Natural killer cell (primary cell): ENCODE results near the gene TMSB15A. TPM values are rescaled to one million over a fixed set of nuclear protein-coding genes. Genes with fewer than 3 reads are reported as not detected.

Experiments used
- ATAC-seq, 3 donors: fragments of 150-1000 bp in 2 of 3; fragments of 200-7000 bp in 1 of 3; cut with Tn5 transposase; 1 replicate in 1 of 3; 2 replicates in 2 of 3; pipeline ENCODE4 v1.10.0; 2021; ENCODE audit warnings: mild to moderate bottlenecking in 2 of 3, moderate library complexity in 2 of 3
- DNase-seq, 2 donors: peaks; one replicate each; pipeline versions ENCODE4 v3.0.0 to v3.0.0-alpha.2; 2013 to 2021; ENCODE audit warnings: mixed read lengths in 1 of 2
- H3K27ac ChIP-seq: one replicate; pipeline ENCODE4 v1.5.1; 2013; ENCODE audit warnings: mild to moderate bottlenecking, low read length
- H3K27me3 ChIP-seq: one replicate; pipeline ENCODE4 v1.6.1; 2013; ENCODE audit warnings: low read length; ENCODE audit not compliant: control insufficient read depth, insufficient read depth
- H3K36me3 ChIP-seq: one replicate; pipeline ENCODE4 v1.6.1; 2013; ENCODE audit warnings: low read length; ENCODE audit not compliant: control insufficient read depth, insufficient read depth
- H3K4me1 ChIP-seq: one replicate; pipeline ENCODE4 v1.6.1; 2013; ENCODE audit warnings: low read length; ENCODE audit not compliant: control insufficient read depth, insufficient read depth
- H3K4me3 ChIP-seq: one replicate; pipeline ENCODE4 v1.5.1; 2013; ENCODE audit warnings: low read length
- H3K9me3 ChIP-seq: one replicate; pipeline ENCODE4 v1.6.1; 2013; ENCODE audit warnings: low read length; ENCODE audit not compliant: control insufficient read depth, insufficient read depth
- H3K27ac Mint-ChIP-seq, 2 donors: one replicate each; pipeline ENCODE4 v1.8.0; 2022; ENCODE audit warnings: mild to moderate bottlenecking in 2 of 2, mixed read lengths in 2 of 2, moderate library complexity in 1 of 2
- H3K27me3 Mint-ChIP-seq, 2 donors: one replicate each; pipeline ENCODE4 v1.8.0; 2022; ENCODE audit warnings: low read depth in 2 of 2, mixed read lengths in 2 of 2
- H3K36me3 Mint-ChIP-seq: one replicate; pipeline ENCODE4 v1.8.0; 2022; ENCODE audit warnings: mixed read lengths
- H3K4me1 Mint-ChIP-seq, 2 donors: one replicate each; pipeline ENCODE4 v1.8.0; 2022; ENCODE audit warnings: mixed read lengths in 2 of 2
- H3K4me3 Mint-ChIP-seq: one replicate; pipeline ENCODE4 v1.8.0; 2022; ENCODE audit warnings: mild to moderate bottlenecking, moderate library complexity, mixed read lengths
- H3K9me3 Mint-ChIP-seq, 2 donors: one replicate each; pipeline ENCODE4 v1.8.0; 2022; ENCODE audit warnings: mixed read lengths in 2 of 2
- CTCF ChIP-seq: fragments of 200-600 bp; IDR thresholded peaks from one replicate; pipeline ENCODE4 v1.8.0; 2022; ENCODE audit warnings: antibody characterized with exemption
- WGBS: methylation state at CpG from one replicate; pipeline ENCODE4 v1.1.7; 2013; ENCODE audit warnings: missing lambda C conversion rate; ENCODE audit not compliant: insufficient coverage; 5-methylcytosine and 5-hydroxymethylcytosine counted together
- intact Hi-C: fragments of 100-400 bp; cut with micrococcal nuclease; formaldehyde crosslinking; loops from one replicate; pipeline ENCODE4 v1.14.2; 2022
- total RNA-seq, 4 donors: library from RNA; stranded (reverse); fragments of 120-200 nt in 1 of 4; gene quantifications; one replicate each; pipeline versions ENCODE4 v1.2.3 to v1.2.4, GENCODE V29; 2013 to 2022

Gene TMSB15A
- total RNA-seq, result not detected
- 0.79 TPM for total RNA-seq (2013)

GRCh38 chrX:102515975-102516941, at the start of gene TMSB15A:
TSS of gene TMSB15A (minus strand) at chrX:102516739.
- peak; percentile 23 to 61 for DNase-seq
- peaks cover 12% of the 10 kb centered on the region for H3K27me3 ChIP-seq
- peak; percentile 75 to 91 (median 75) for ATAC-seq
- peaks cover 21 to 34% of the 10 kb centered on the region in 2 donors for H3K27me3 Mint-ChIP-seq
- intact Hi-C loops, result no loop called here
- 2% methylated on average over 49 of the region's 62 CpGs for WGBS
- no peaks in the 10 kb centered on the region for H3K9me3 Mint-ChIP-seq
- H3K4me3 Mint-ChIP-seq, result peak within 1 kb of the TSS; percentile 80
- H3K36me3 ChIP-seq, result no peaks in the 10 kb centered on the region
- H3K27ac ChIP-seq, result no peak within 1 kb of the TSS
- H3K4me3 ChIP-seq, result peak within 1 kb of the TSS; percentile 22
- H3K36me3 Mint-ChIP-seq, result no peaks in the 10 kb centered on the region
- no peaks in the 10 kb centered on the region for H3K9me3 ChIP-seq
- no peak within 1 kb of the TSS for H3K27ac Mint-ChIP-seq
- H3K4me1 ChIP-seq, result peaks cover 8% of the 10 kb centered on the region
- no peaks in the 10 kb centered on the region for H3K4me1 Mint-ChIP-seq
- no peak for TF ChIP-seq CTCF

- Mint-ChIP-seq H3K36me3 (no peaks in the 10 kb centered on the region), H3K27ac (no peak overlapping the region), H3K9me3 (no peaks in the 10 kb centered on the region), H3K4me3 (no peak overlapping the region), H3K4me1 (no peaks in the 10 kb centered on the region), H3K27me3 (peaks cover 0 to 11% of the 10 kb centered on the region in 2 donors)
- H3K36me3 ChIP-seq, result no peaks in the 10 kb centered on the region
- no peak for TF ChIP-seq CTCF
- intact Hi-C loops, result no loop called here
- no peaks in the 10 kb centered on the region for H3K4me1 ChIP-seq
- no peak for DNase-seq
- H3K27ac ChIP-seq, result no peak overlapping the region
- 86% methylated on average over 1 of the region's 2 CpGs for WGBS
- no peaks in the 10 kb centered on the region for H3K27me3 ChIP-seq
- no peak overlapping the region for H3K4me3 ChIP-seq
- peak in 1 of 3 donors; percentile 43 for ATAC-seq
- H3K9me3 ChIP-seq, result no peaks in the 10 kb centered on the region
Observed at GRCh38 chrX:102560423-102561068, 44.0 kb upstream of the TMSB15A start.

GRCh38 chrX:102558607-102559006, 42.1 kb upstream of the TMSB15A start:
- Mint-ChIP-seq H3K27ac (no peak overlapping the region), H3K36me3 (no peaks in the 10 kb centered on the region), H3K27me3 (peaks cover 0 to 11% of the 10 kb centered on the region in 2 donors), H3K4me1 (no peaks in the 10 kb centered on the region), H3K9me3 (no peaks in the 10 kb centered on the region), H3K4me3 (no peak overlapping the region)
- Histone ChIP-seq H3K27ac (no peak overlapping the region), H3K27me3 (no peaks in the 10 kb centered on the region), H3K4me3 (no peak overlapping the region), H3K9me3 (no peaks in the 10 kb centered on the region), H3K4me1 (no peaks in the 10 kb centered on the region), H3K36me3 (no peaks in the 10 kb centered on the region)
- DNase-seq (no peak), ATAC-seq (no peak)
- intact Hi-C loops, result no loop called here
- WGBS, result 100% methylated on average over 1 of the region's 2 CpGs
- TF ChIP-seq CTCF, result no peak
